Ecto neural progenitor cell (in vitro differentiated cells): ENCODE data around the gene BCAS3.
"Not testable (repeated sequence)": the region's sequence is repeated elsewhere in the genome, so short reads cannot be mapped to it uniquely, and the experiment has no call there.

Experiments
- DNase-seq: peaks from one replicate; pipeline ENCODE4 v3.0.0-alpha.2; 2018; ENCODE audit warnings: low spot score

The BCAS3 gene

GRCh38 chr17:60747069-60747808 lies 69.6 kb downstream of the BCAS3 start:
- DNase-seq = no peak

GRCh38 chr17:60748204-60748603 lies 70.6 kb downstream of the BCAS3 start:
- DNase-seq = no peak

GRCh38 chr17:60749050-60749449 lies 71.4 kb downstream of the BCAS3 start:
- DNase-seq = no peak

GRCh38 chr17:60749708-60750107 lies 72.1 kb downstream of the BCAS3 start:
- no peak for DNase-seq

GRCh38 chr17:60750640-60751039 lies 73.0 kb downstream of the BCAS3 start:
- no peak for DNase-seq

GRCh38 chr17:60751884-60752283 lies 74.2 kb downstream of the BCAS3 start:
- no peak for DNase-seq

- no peak for DNase-seq
These were observed 75.4 kb downstream of the BCAS3 start for GRCh38 chr17:60752873-60753577.

- DNase-seq = no peak
These were observed 76.5 kb downstream of the BCAS3 start for GRCh38 chr17:60754057-60754604.

- DNase-seq = not testable (repeated sequence)
These were observed 79.1 kb downstream of the BCAS3 start for GRCh38 chr17:60756798-60757197.

GRCh38 chr17:60757437-60757836 lies 79.8 kb downstream of the BCAS3 start:
- DNase-seq = no peak

- no peak for DNase-seq
These were observed 82.1 kb downstream of the BCAS3 start for GRCh38 chr17:60759756-60760155.

- not testable (repeated sequence) for DNase-seq
These were observed 83.7 kb downstream of the BCAS3 start for GRCh38 chr17:60761301-60761700.

- no peak for DNase-seq
These were observed 89.1 kb downstream of the BCAS3 start for GRCh38 chr17:60766778-60767190.

GRCh38 chr17:60767744-60768308 lies 90.2 kb downstream of the BCAS3 start:
- no peak for DNase-seq

- DNase-seq = no peak
These were observed 91.7 kb downstream of the BCAS3 start for GRCh38 chr17:60769327-60769726.

GRCh38 chr17:60770946-60771422 lies 93.3 kb downstream of the BCAS3 start:
- no peak for DNase-seq

- DNase-seq = not testable (repeated sequence)
These were observed 94.0 kb downstream of the BCAS3 start for GRCh38 chr17:60771621-60772020.

- no peak for DNase-seq
These were observed 95.9 kb downstream of the BCAS3 start for GRCh38 chr17:60773552-60773951.

GRCh38 chr17:60781880-60782412 lies 104.3 kb downstream of the BCAS3 start:
- no peak for DNase-seq

GRCh38 chr17:60782742-60783141 lies 105.1 kb downstream of the BCAS3 start:
- DNase-seq = no peak

- no peak for DNase-seq
These were observed 112.6 kb downstream of the BCAS3 start for GRCh38 chr17:60790205-60790604.

- DNase-seq = no peak
These were observed 114.7 kb downstream of the BCAS3 start for GRCh38 chr17:60792250-60792898.
